ENCODE data around the gene NEGR1.

Gene NEGR1

GRCh38 chr1:72229893-72230292, 52.4 kb downstream of the NEGR1 start:
- DNase-seq, result no peak

- peak; percentile 18 for DNase-seq
Measured at GRCh38 chr1:72227667-72228066, 54.7 kb downstream of the NEGR1 start.

GRCh38 chr1:72224506-72224905, 57.8 kb downstream of the NEGR1 start:
- no peak for DNase-seq

GRCh38 chr1:72221811-72222210, 60.5 kb downstream of the NEGR1 start:
- DNase-seq, result no peak

DNA sequence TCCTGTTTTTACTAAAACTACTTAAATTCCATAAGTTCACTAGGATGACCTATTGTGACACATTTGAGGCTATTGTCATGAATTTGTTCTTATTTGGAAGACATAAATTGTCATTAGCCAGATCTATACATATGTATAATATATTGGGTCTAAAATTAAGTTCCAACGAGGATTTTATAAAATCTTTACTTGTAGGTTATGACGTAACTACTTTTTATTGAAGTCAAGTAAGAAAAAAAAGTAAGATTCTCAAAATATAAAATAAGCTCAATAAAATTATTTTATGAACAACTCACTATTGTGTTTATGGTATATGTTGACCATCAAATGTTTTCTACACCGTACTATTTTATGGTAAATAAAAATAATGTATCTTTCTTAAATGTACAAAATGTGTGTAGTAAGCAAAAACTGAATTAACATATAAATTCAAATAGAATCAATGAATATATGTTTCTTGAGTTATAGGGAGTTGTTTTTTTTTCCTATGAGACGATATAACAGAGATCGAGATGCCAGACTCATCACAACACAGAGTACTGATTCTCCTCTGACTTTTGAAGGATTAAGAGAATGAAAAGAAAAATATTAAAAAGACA, 64.1 kb downstream of the NEGR1 start:
- DNase-seq, result no peak

DNA sequence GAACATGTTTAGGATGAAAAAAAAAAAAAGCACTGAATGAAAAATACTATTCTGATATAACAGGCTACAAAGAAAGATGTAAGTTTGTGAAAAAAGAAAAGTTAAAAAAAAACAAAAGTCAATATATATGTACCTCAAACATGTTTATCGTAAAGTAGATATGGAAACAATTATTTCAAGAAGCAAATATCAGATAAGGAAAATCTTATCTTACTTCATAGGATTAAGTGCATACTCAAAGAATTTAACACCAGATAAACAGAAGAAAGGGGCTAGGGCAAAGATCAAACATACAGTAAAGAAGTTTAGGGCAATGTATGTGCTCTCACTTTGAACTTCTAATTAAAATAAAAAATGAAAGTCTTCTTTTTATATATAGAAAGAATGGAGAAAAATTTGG, 75.3 kb downstream of the NEGR1 start:
- no peak for DNase-seq

DNA sequence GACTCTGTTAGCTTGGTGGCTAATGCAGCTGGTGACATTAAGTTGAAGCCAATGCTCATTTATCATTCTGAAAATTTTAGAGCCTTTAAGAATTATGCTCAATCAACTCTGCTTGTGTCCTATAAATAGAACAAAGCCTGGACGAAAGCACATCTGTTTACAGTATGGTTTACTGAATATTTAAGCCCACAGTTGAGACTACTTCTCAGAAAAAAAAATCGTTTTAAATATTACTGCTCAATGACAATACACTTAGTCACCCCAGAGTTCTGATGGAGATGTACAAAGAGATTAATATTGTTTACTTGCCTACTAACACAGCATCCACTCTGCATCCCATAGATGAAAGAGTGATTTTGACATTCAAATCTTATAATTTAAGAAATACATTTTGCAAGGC, 79.6 kb downstream of the NEGR1 start:
- DNase-seq, result no peak

GRCh38 chr1:72197786-72198185, 84.6 kb downstream of the NEGR1 start:
- no peak for DNase-seq

DNA sequence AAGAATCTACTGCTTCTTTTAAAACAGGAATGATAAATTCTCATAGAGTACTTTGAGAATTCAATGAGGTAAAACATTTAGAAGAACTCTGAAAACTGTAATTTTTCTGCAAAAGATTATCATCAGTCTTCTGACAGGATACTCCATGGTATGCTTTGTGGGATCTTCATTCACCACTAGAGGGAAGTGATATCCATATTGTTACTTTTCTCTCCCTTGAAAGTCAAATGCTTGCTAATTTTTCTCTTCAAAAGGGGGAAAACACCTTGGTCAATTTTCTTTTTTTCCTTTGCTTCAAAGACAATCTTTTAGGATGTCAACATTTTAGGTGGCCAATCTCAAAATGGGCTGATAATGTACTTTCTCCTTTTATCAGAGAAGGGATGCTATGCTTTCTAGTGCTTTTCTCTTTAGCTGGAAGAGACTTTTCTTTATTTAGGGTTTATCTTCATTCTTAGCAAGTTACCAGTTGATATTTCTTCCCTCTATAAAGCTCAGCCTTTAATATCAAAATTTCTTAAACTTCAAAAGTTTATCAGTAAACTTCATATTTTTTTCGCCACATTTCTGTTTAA, 95.5 kb downstream of the NEGR1 start:
- peak; percentile 18 for DNase-seq

DNA sequence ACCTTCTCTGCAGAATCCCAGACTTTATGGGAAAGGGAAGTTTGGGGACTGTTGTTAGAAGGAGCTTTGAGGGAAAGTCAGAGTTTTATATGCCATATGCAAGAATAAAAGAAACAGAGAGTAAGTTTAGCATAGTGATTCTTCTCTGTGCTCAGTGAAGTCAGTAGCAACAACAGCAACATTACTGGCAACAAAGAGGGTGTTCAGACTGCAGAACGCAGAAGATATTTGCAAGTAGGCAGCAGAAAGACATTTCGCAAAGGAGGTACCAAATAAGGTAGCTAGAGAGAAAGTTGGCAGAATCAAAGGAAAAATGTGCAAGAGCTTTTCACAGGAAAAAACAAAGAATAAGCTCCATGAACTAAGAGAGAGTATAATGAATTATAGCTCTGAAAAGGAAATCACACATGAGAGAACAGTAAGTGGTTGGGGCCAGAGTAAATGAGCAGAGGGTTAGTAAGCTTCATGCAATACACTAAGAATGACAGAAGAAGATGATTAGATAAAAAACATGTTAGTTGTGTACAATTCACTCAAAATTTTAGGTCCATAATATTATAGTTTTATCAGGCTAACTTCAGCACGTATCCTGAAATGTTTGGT, 98.1 kb downstream of the NEGR1 start:
- DNase-seq, result no peak

DNA sequence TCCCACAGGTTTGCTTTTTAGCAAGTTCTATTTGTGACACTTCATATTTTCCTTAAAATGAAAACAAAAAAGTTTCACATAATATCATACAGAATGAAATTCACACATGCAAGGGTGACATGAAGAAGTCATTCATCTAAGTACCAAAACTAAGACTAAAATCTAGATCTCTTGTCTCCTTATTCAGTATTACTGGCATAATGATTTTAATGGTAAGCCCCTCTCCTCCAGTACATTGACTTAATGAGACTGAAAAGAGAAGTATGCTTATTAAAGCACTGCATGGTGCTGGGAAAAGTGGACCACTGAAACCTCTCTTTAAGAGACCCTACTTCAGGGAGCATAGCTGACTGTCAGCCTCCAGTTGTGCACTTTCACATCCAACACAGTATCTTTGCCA, 99.5 kb downstream of the NEGR1 start:
- no peak for DNase-seq

- peak; percentile 43 for DNase-seq
Measured at GRCh38 chr1:72178266-72178665, 104.1 kb downstream of the NEGR1 start.

- peak; percentile 7 for DNase-seq
Measured at GRCh38 chr1:72177711-72178110, 104.6 kb downstream of the NEGR1 start.

DNA sequence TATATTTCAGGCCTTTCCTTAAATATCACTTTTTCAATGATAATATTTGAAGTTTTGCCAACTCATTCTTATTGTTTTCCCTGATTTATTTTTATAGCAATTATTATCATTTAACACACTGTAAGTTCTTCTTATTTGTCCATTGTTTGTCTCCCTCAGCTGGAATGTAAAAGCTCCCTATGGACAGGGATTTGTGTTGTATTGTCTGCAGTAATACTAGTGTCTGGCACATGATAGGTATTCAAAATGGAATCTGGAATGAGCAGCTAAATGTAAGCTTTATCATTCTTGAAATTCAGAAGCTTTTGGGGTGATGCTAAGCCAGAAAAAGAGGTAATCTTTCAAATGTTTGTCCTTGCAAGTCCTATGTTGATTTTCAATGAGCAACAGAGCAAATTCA, 112.1 kb downstream of the NEGR1 start:
- DNase-seq, result no peak

DNA sequence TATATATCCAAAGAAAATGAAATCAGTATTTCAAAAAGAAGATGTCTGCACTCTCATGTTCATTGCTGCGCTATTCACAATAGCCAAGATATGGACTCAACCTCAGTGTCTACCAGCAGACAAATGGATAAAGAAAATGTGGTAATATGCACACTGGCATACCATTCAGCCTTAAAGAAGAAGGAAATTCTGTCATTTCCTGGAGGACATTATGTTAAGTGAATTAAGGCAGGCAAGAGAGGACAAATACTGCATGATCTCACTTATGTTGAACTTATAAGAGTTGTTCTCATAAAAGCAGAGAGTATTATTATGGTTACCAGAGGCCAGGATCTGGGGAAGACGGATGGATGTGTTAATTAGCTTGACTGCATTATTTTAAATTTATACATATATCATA, 115.9 kb downstream of the NEGR1 start:
- no peak for DNase-seq

- DNase-seq, result no peak
Measured at GRCh38 chr1:72150508-72150907, 131.8 kb downstream of the NEGR1 start.

DNA sequence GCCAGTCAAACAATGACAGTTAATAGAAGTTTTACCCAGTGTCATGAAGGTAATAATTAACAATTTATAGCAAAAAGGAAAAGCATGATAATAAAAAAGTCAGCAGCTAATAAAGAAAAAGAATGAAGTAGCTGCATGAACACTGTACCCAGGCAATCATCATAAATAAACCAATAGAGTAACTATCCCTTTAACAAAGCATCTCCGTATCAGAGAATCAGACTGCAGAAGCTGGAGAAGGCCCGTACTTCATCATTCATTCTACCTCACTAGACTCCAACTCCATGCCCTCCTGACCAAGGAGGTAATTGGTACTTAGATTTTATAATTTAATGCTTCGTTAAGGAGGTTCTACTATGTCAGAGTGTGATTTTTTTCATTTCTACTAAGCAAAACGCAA, 140.5 kb downstream of the NEGR1 start:
- DNase-seq, result no peak

GRCh38 chr1:72140222-72140621, 142.1 kb downstream of the NEGR1 start:
- DNase-seq, result no peak

- DNase-seq, result no peak
Measured at GRCh38 chr1:72137656-72138055, 144.7 kb downstream of the NEGR1 start.

GRCh38 chr1:72129869-72130268, 152.5 kb downstream of the NEGR1 start:
- no peak for DNase-seq

DNA sequence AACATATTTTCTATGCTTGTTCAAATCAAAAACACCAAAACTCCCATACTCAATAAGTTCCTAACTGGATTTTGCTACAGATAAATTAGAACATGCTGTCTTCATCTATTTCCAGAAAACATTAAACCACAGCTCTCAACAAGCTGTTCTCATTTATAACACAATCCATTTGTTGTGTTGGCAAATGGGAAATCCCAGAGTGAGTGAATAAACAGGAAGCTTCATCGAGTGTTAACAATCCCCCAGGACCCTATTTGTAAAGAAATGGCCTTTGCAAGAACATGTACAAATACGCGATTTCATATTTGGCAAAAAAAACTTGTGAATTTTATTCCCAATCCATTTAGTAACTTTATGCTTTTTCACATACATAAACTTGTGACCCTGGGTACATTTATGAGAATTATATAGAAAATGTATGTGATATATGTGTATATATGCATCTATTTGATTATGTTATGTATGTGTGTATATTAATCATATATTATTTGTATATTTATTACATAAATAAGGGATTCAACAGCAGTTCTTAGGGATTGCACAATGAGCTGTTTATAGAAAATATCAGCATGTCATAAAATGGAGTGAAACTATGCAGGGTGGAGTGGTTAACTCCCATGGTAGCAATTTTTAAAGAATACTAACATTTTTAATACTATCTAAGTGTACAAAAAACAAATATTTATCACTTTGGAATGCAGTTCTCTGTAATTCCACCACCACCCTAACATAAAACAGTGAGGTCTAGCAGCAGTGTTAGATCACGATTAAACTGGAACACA, 160.0 kb downstream of the NEGR1 start:
- DNase-seq, result no peak

- no peak for DNase-seq
Measured at GRCh38 chr1:72119491-72119890, 162.8 kb downstream of the NEGR1 start.

- no peak for DNase-seq
Measured at GRCh38 chr1:72117621-72118020, 164.7 kb downstream of the NEGR1 start.

- DNase-seq, result no peak
Measured at GRCh38 chr1:72115290-72115689, 167.0 kb downstream of the NEGR1 start.
